GM12878 (cell line): ENCODE results near the gene ZNF785. TPM values are rescaled to one million over a fixed set of nuclear protein-coding genes. Genes with fewer than 3 reads are reported as not detected.
A peak's percentile ranks its signal among the peaks of the same experiment; 100 is the strongest.

Experiments
- BHLHE40 ChIP-seq, 2 experiments: fragments of 450-650 bp in 1 of 2; IDR thresholded peaks; 2 replicates each; pipeline ENCODE4 v1.6.1; 2011 to 2017; ENCODE audit warnings: low read depth in 2 of 2, borderline replicate concordance in 1 of 2, improper control_type of control experiment in 1 of 2, low read length in 1 of 2, mild to moderate bottlenecking in 1 of 2
- BRCA1 ChIP-seq: IDR thresholded peaks from 2 replicates; pipeline ENCODE4 v1.6.1; 2011; ENCODE audit warnings: low read depth, low read length, improper control_type of control experiment
- CREB1 ChIP-seq: IDR thresholded peaks from 2 replicates; pipeline ENCODE4 v1.6.1; 2012; ENCODE audit warnings: low read depth, mild to moderate bottlenecking, inconsistent platforms
- CREM ChIP-seq: IDR thresholded peaks from 2 replicates; pipeline ENCODE4 v1.6.1; 2014; ENCODE audit warnings: antibody characterized with exemption, low read depth
- CTCF ChIP-seq, 3 experiments: IDR thresholded peaks in 2 of 3; conservative IDR thresholded peaks in 1 of 3; 2 replicates each; pipeline ENCODE4 v1.5.1; 2011; ENCODE audit warnings: low read depth in 3 of 3, low read length in 3 of 3, mild to moderate bottlenecking in 3 of 3, control low read depth in 2 of 3, moderate library complexity in 2 of 3, inconsistent platforms in 1 of 3, mixed read lengths in 1 of 3; ENCODE audit not compliant: control insufficient read depth in 2 of 3, insufficient read depth in 1 of 3; ENCODE audit errors: extremely low read depth in 1 of 3
- GABPA ChIP-seq: IDR thresholded peaks from 2 replicates; pipeline ENCODE4 v1.6.1; 2014; ENCODE audit warnings: antibody characterized with exemption, low read depth, mild to moderate bottlenecking, inconsistent platforms
- IKZF1 ChIP-seq: fragments of 450-650 bp; conservative IDR thresholded peaks from 2 replicates; pipeline ENCODE4 v1.6.1; 2017; ENCODE audit warnings: antibody characterized with exemption, mild to moderate bottlenecking
- JUNB ChIP-seq: IDR thresholded peaks from 2 replicates; pipeline ENCODE4 v1.6.1; 2016; ENCODE audit warnings: antibody characterized with exemption, mild to moderate bottlenecking
- KLF5 ChIP-seq: fragments of 450-650 bp; IDR thresholded peaks from 2 replicates; pipeline ENCODE4 v1.6.1; 2014; ENCODE audit warnings: mild to moderate bottlenecking; ENCODE audit not compliant: partially characterized antibody
- MAX ChIP-seq: IDR thresholded peaks from 2 replicates; pipeline ENCODE4 v1.6.1; 2012; ENCODE audit warnings: low read depth, low read length, improper control_type of control experiment
- MXI1 ChIP-seq: fragments of 150-350 bp; IDR thresholded peaks from 2 replicates; pipeline ENCODE4 v1.6.1; 2011; ENCODE audit warnings: low read depth, mild to moderate bottlenecking, inconsistent platforms, low read length, improper control_type of control experiment
- NR2C2 ChIP-seq: IDR thresholded peaks from 2 replicates; pipeline ENCODE4 v1.6.1; 2011; ENCODE audit warnings: borderline replicate concordance, low read depth; ENCODE audit not compliant: control insufficient read depth, insufficient read length
- POLR2A ChIP-seq: IDR thresholded peaks from 2 replicates; pipeline ENCODE4 v1.6.1; 2011; ENCODE audit warnings: low read depth, mild to moderate bottlenecking, low read length
- RELB ChIP-seq: fragments of 450-650 bp; IDR thresholded peaks from 2 replicates; pipeline ENCODE4 v1.6.1; 2017; ENCODE audit warnings: low read depth, mild to moderate bottlenecking, moderate library complexity
- SIX5 ChIP-seq: IDR thresholded peaks from 2 replicates; pipeline ENCODE4 v1.6.1; 2011; ENCODE audit warnings: mild to moderate bottlenecking, low read depth, low read length, moderate library complexity; ENCODE audit not compliant: severe bottlenecking
- SKIL ChIP-seq: fragments of 450-650 bp; IDR thresholded peaks from 2 replicates; pipeline ENCODE4 v1.6.1; 2017; ENCODE audit warnings: mild to moderate bottlenecking, low read depth, inconsistent platforms; ENCODE audit not compliant: poor library complexity, severe bottlenecking
- SP1 ChIP-seq: IDR thresholded peaks from one replicate; pipeline ENCODE4 v1.6.1; 2011; ENCODE audit warnings: low read depth, low read length
- SRF ChIP-seq, 2 experiments: IDR thresholded peaks; 2 replicates each; pipeline ENCODE4 v1.6.1; 2011; ENCODE audit warnings: low read depth in 2 of 2, low read length in 2 of 2, mild to moderate bottlenecking in 1 of 2, moderate library complexity in 1 of 2
- YY1 ChIP-seq: IDR thresholded peaks from 2 replicates; pipeline ENCODE4 v1.6.1; 2011; ENCODE audit warnings: low read depth, mild to moderate bottlenecking, low read length
- ZBED1 ChIP-seq: IDR thresholded peaks from 2 replicates; pipeline ENCODE4 v1.6.1; 2016; ENCODE audit warnings: borderline replicate concordance
- polyA plus RNA-seq, 11 experiments: library from polyadenylated mRNA; depleted of rRNA in 4 of 11; unstranded in 6 of 11; stranded (reverse) in 5 of 11; fragments of >200 nt; fragmentation: Nextera tagmentation in 4 of 11; fragmentation: Illumina TruSeq in 1 of 11; extraction: Ambion mirVana in 4 of 11; extraction: Trizol in 1 of 11; gene quantifications; 1 replicate in 1 of 11; 2 replicates in 10 of 11; pipeline versions ENCODE4 v1.2.1 to v1.2.3, GENCODE V29; 2011 to 2016; ENCODE audit warnings: inconsistent platforms in 2 of 11, missing spikeins in 2 of 11, low read depth in 1 of 11
- total RNA-seq, 4 experiments: library from RNA; depleted of rRNA in 3 of 4; stranded (reverse); fragments of >200 nt in 3 of 4; fragmentation: Illumina TruSeq in 1 of 4; extraction: Trizol in 1 of 4; gene quantifications; 2 replicates each; pipeline versions ENCODE4 v1.2.1 to v1.2.3, GENCODE V29; 2013 to 2021

The ZNF785 gene
- total and polyA plus RNA-seq, 10 of the 15 experiments (the other 5 are each of a cell fraction or from before 2014, with no cell fraction given): 0.87 to 11.5 (median 7.5) TPM

GRCh38 chr16:30557957-30558788 lies 27.3 kb downstream of the ZNF785 start, which contains the start of gene ZNF764 (continued):
- TF ChIP-seq KLF5 (peak; percentile 61), POLR2A (peak; percentile 68), BHLHE40 (IDR thresholded peaks at IDR 0.05; ENCODE audit: borderline replicate concordance in 1 of 2, low read depth in 2 of 2, low read length in 1 of 2) (peak in 1 of 2 experiments; percentile 43; a peak in 1 of 4 replicates), JUNB (peak; percentile 17; the same call in 1 of the 2 replicates), RELB (peak; percentile 49; the same call in 1 of the 2 replicates), MXI1 (peak; percentile 80; the same call in 1 of the 2 replicates), SP1 (peak; percentile 48), GABPA (peak; percentile 51; the same call in 1 of the 2 replicates), CTCF (IDR thresholded peaks at IDR 0.05 in 2 of 3, conservative IDR thresholded peaks at IDR 0.05 in 1 of 3; ENCODE audit: control insufficient read depth in 2 of 3, extremely low read depth in 1 of 3, insufficient read depth in 1 of 3, low read depth in 3 of 3, low read length in 3 of 3) (peak; percentile 1 to 9 (median 2); a peak in 1 of 6 replicates), IKZF1 (peak; percentile 97), SKIL (peak; percentile 46), SRF (IDR thresholded peaks at IDR 0.05; ENCODE audit: low read depth in 2 of 2, low read length in 2 of 2) (no peak), CREM (peak; percentile 85; the same call in 1 of the 2 replicates), YY1 (peak; percentile 99), ZBED1 (no peak), SIX5 (peak; percentile 77), NR2C2 (peak; percentile 79), BRCA1 (peak; percentile 56; the same call in 1 of the 2 replicates), MAX (peak; percentile 46; the same call in 1 of the 2 replicates), CREB1 (peak; percentile 83)
